Stimulated activated naive B cell treated with anti-CD40 and anti-IgM and Interleukin-4, amounts not matched to agents 10 μg/mL and 1 μg/mL and 100 μg/mL, for 72 hours (primary cell): ENCODE results near the gene NSF.

ENCODE experiments used
- ATAC-seq, 2 donors: fragments of 150-1000 bp; cut with Tn5 transposase; replicated peaks; 2 replicates each; pipeline ENCODE4 v1.10.0; 2021; ENCODE audit warnings: moderate library complexity in 1 of 2
- DNase-seq: peaks from one replicate; pipeline ENCODE4 v3.0.0; 2021
- H3K27ac Mint-ChIP-seq: one replicate; pipeline ENCODE4 v1.8.0; 2022; ENCODE audit warnings: mild to moderate bottlenecking, mixed read lengths
- H3K27me3 Mint-ChIP-seq, 2 donors: one replicate each; pipeline ENCODE4 v1.8.0; 2022; ENCODE audit warnings: mixed read lengths in 2 of 2
- H3K36me3 Mint-ChIP-seq, 2 donors: one replicate each; pipeline ENCODE4 v1.8.0; 2022; ENCODE audit warnings: mixed read lengths in 2 of 2, mild to moderate bottlenecking in 1 of 2
- H3K4me1 Mint-ChIP-seq, 2 donors: one replicate each; pipeline ENCODE4 v1.8.0; 2022; ENCODE audit warnings: mixed read lengths in 2 of 2, mild to moderate bottlenecking in 1 of 2
- H3K4me3 Mint-ChIP-seq, 2 donors: one replicate each; pipeline ENCODE4 v1.8.0; 2022; ENCODE audit warnings: mild to moderate bottlenecking in 2 of 2, mixed read lengths in 2 of 2, moderate library complexity in 1 of 2
- H3K9me3 Mint-ChIP-seq, 2 donors: one replicate each; pipeline ENCODE4 v1.8.0; 2022; ENCODE audit warnings: mixed read lengths in 2 of 2, mild to moderate bottlenecking in 1 of 2

The NSF gene

GRCh38 chr17:46720408-46720807, 129.9 kb downstream of the NSF start:
- Mint-ChIP-seq H3K9me3 (no peaks in the 10 kb centered on the region), H3K36me3 (peaks cover 34 to 42% of the 10 kb centered on the region in 2 donors), H3K27me3 (no peaks in the 10 kb centered on the region), H3K4me1 (peaks cover 15 to 21% of the 10 kb centered on the region in 2 donors), H3K4me3 (no peak overlapping the region), H3K27ac (no peak overlapping the region)
- DNase-seq (no peak), ATAC-seq (no peak)

- Mint-ChIP-seq H3K36me3 (peaks cover 47 to 53% of the 10 kb centered on the region in 2 donors), H3K9me3 (no peaks in the 10 kb centered on the region), H3K4me1 (peaks cover 15 to 21% of the 10 kb centered on the region in 2 donors), H3K4me3 (no peak overlapping the region), H3K27me3 (no peaks in the 10 kb centered on the region), H3K27ac (peak overlapping the region; percentile 9)
- DNase-seq, result no peak
- no peak for ATAC-seq
Measured at GRCh38 chr17:46722662-46723285, 132.3 kb downstream of the NSF start.

- Mint-ChIP-seq H3K27me3 (no peaks in the 10 kb centered on the region), H3K36me3 (peaks cover 51 to 61% of the 10 kb centered on the region in 2 donors), H3K9me3 (no peaks in the 10 kb centered on the region), H3K4me1 (peaks cover 15 to 27% of the 10 kb centered on the region in 2 donors), H3K27ac (no peak overlapping the region), H3K4me3 (no peak overlapping the region)
- ATAC-seq (no peak), DNase-seq (no peak)
Measured at GRCh38 chr17:46726206-46726605, 135.7 kb downstream of the NSF start.

GRCh38 chr17:46727572-46728348, 137.3 kb downstream of the NSF start:
- Mint-ChIP-seq H3K27ac (no peak overlapping the region), H3K36me3 (peaks cover 45 to 59% of the 10 kb centered on the region in 2 donors), H3K4me1 (peaks cover 8 to 22% of the 10 kb centered on the region in 2 donors), H3K9me3 (no peaks in the 10 kb centered on the region), H3K27me3 (no peaks in the 10 kb centered on the region), H3K4me3 (no peak overlapping the region)
- DNase-seq (no peak), ATAC-seq (no peak)

GRCh38 chr17:46730026-46730425, 139.6 kb downstream of the NSF start:
- peaks cover 2 to 12% of the 10 kb centered on the region in 2 donors for H3K4me1 Mint-ChIP-seq
- ATAC-seq (no peak), DNase-seq (no peak)
- H3K27ac Mint-ChIP-seq, result no peak overlapping the region
- H3K4me3 Mint-ChIP-seq, result no peak overlapping the region
- H3K27me3 Mint-ChIP-seq, result no peaks in the 10 kb centered on the region
- H3K9me3 Mint-ChIP-seq, result no peaks in the 10 kb centered on the region
- H3K36me3 Mint-ChIP-seq, result peaks cover 37 to 49% of the 10 kb centered on the region in 2 donors

- ATAC-seq (no peak), DNase-seq (no peak)
- Mint-ChIP-seq H3K27ac (no peak overlapping the region), H3K9me3 (no peaks in the 10 kb centered on the region), H3K4me3 (no peak overlapping the region), H3K36me3 (peaks cover 34 to 49% of the 10 kb centered on the region in 2 donors), H3K4me1 (peaks cover 3 to 19% of the 10 kb centered on the region in 2 donors), H3K27me3 (no peaks in the 10 kb centered on the region)
Measured at GRCh38 chr17:46730679-46731078, 140.2 kb downstream of the NSF start.

- Mint-ChIP-seq H3K27ac (no peak overlapping the region), H3K36me3 (peaks cover 27 to 45% of the 10 kb centered on the region in 2 donors), H3K4me1 (peaks cover 11 to 34% of the 10 kb centered on the region in 2 donors), H3K27me3 (no peaks in the 10 kb centered on the region), H3K9me3 (no peaks in the 10 kb centered on the region), H3K4me3 (no peak overlapping the region)
- ATAC-seq (no peak), DNase-seq (no peak)
Measured at GRCh38 chr17:46732160-46732559, 141.7 kb downstream of the NSF start.

GRCh38 chr17:46732754-46733398, 142.4 kb downstream of the NSF start:
- ATAC-seq, result no peak
- H3K36me3 Mint-ChIP-seq, result peaks cover 27 to 44% of the 10 kb centered on the region in 2 donors
- peaks cover 16 to 40% of the 10 kb centered on the region in 2 donors for H3K4me1 Mint-ChIP-seq

GRCh38 chr17:46733837-46734475, 143.5 kb downstream of the NSF start:
- no peak overlapping the region for H3K27ac Mint-ChIP-seq

More at GRCh38 chr17:46732754-46733398, 142.4 kb downstream of the NSF start:
- H3K27ac Mint-ChIP-seq, result no peak overlapping the region
- no peak overlapping the region for H3K4me3 Mint-ChIP-seq
- DNase-seq, result no peak
- no peaks in the 10 kb centered on the region for H3K27me3 Mint-ChIP-seq
- no peaks in the 10 kb centered on the region for H3K9me3 Mint-ChIP-seq

GRCh38 chr17:46736100-46736499, 145.6 kb downstream of the NSF start:
- Mint-ChIP-seq H3K27ac (peak overlapping the region; percentile 69), H3K36me3 (peaks cover 30 to 37% of the 10 kb centered on the region in 2 donors), H3K27me3 (no peaks in the 10 kb centered on the region), H3K9me3 (no peaks in the 10 kb centered on the region), H3K4me3 (peak overlapping the region in 1 of 2 donors; percentile 19), H3K4me1 (peaks cover 17 to 35% of the 10 kb centered on the region in 2 donors)
- ATAC-seq, result peak; percentile 49 to 70
- DNase-seq, result peak; percentile 18

More at GRCh38 chr17:46733837-46734475, 143.5 kb downstream of the NSF start:
- peaks cover 16 to 40% of the 10 kb centered on the region in 2 donors for H3K4me1 Mint-ChIP-seq
- H3K27me3 Mint-ChIP-seq, result no peaks in the 10 kb centered on the region
- peaks cover 30 to 40% of the 10 kb centered on the region in 2 donors for H3K36me3 Mint-ChIP-seq
- H3K9me3 Mint-ChIP-seq, result no peaks in the 10 kb centered on the region
- ATAC-seq (no peak), DNase-seq (no peak)
- no peak overlapping the region for H3K4me3 Mint-ChIP-seq

GRCh38 chr17:46737326-46737725, 146.9 kb downstream of the NSF start:
- ATAC-seq (peak; percentile 45 to 55), DNase-seq (no peak)
- no peak overlapping the region for H3K4me3 Mint-ChIP-seq
- no peak overlapping the region for H3K27ac Mint-ChIP-seq
- H3K27me3 Mint-ChIP-seq, result no peaks in the 10 kb centered on the region
- H3K36me3 Mint-ChIP-seq, result peaks cover 32 to 42% of the 10 kb centered on the region in 2 donors
- H3K9me3 Mint-ChIP-seq, result no peaks in the 10 kb centered on the region
- H3K4me1 Mint-ChIP-seq, result peaks cover 16 to 35% of the 10 kb centered on the region in 2 donors

- Mint-ChIP-seq H3K27ac (no peak overlapping the region), H3K27me3 (no peaks in the 10 kb centered on the region)
Measured at GRCh38 chr17:46738544-46738943, 148.1 kb downstream of the NSF start.

GRCh38 chr17:46739982-46740381, 149.5 kb downstream of the NSF start:
- no peak overlapping the region for H3K27ac Mint-ChIP-seq
- H3K27me3 Mint-ChIP-seq, result no peaks in the 10 kb centered on the region
- no peak for DNase-seq
- H3K36me3 Mint-ChIP-seq, result peaks cover 41 to 50% of the 10 kb centered on the region in 2 donors
- H3K4me3 Mint-ChIP-seq, result no peak overlapping the region
- ATAC-seq, result no peak
- H3K4me1 Mint-ChIP-seq, result peaks cover 18 to 41% of the 10 kb centered on the region in 2 donors
- H3K9me3 Mint-ChIP-seq, result no peaks in the 10 kb centered on the region

More at GRCh38 chr17:46738544-46738943, 148.1 kb downstream of the NSF start:
- peaks cover 32 to 41% of the 10 kb centered on the region in 2 donors for H3K36me3 Mint-ChIP-seq
- peaks cover 18 to 35% of the 10 kb centered on the region in 2 donors for H3K4me1 Mint-ChIP-seq
- DNase-seq (no peak), ATAC-seq (no peak)
- H3K9me3 Mint-ChIP-seq, result no peaks in the 10 kb centered on the region
- no peak overlapping the region for H3K4me3 Mint-ChIP-seq
